Kidney tubule cell (primary cell): ENCODE measurements around the gene ADAMTSL5.
"Not testable (repeated sequence)": the region's sequence is repeated elsewhere in the genome, so short reads cannot be mapped to it uniquely, and the experiment has no call there.

ENCODE experiments used
- DNase-seq: peaks from one replicate; pipeline ENCODE4 v3.0.0-alpha.2; 2018; ENCODE audit warnings: low spot score

Gene ADAMTSL5

DNA sequence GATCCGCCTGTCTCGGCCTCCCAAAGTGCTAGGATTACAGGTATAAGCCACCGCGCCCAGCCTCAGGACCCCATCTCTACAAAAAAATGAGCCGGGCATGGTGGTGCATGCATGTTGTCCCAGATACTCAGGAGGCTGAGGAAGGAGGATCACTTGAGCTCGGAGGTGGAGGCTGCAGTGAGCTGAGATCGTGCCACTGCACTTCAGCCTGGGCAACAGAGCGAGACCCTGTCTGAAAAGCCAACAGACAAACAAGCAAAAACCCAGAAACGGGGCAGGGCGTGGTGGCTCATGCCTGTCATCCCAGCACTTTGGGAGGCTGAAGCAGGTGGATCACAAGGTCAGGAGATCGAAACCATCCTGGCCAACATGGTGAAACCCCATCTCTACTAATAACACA lies 18.0 kb upstream of the ADAMTSL5 start:
- not testable (repeated sequence) for DNase-seq

DNA sequence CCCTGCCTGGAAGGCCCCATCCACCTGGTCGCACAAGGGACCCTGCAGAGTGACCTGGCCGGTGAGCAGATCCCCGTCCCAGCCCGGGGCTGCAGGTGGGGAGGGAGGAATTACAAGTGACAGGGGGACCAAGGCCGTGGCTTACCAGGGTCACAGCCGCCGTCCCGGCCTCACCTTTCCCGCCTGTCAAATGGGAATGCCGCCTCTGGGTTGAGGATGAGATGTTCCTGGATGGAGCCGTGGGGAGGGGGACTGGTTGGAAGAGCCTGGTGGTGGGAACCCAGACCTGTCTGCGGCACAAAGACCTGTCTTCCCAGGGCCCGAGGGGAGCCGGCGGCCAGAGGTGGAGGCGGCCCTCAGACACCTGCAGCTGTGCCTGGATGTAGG lies 16.6 kb upstream of the ADAMTSL5 start:
- no peak for DNase-seq

DNA sequence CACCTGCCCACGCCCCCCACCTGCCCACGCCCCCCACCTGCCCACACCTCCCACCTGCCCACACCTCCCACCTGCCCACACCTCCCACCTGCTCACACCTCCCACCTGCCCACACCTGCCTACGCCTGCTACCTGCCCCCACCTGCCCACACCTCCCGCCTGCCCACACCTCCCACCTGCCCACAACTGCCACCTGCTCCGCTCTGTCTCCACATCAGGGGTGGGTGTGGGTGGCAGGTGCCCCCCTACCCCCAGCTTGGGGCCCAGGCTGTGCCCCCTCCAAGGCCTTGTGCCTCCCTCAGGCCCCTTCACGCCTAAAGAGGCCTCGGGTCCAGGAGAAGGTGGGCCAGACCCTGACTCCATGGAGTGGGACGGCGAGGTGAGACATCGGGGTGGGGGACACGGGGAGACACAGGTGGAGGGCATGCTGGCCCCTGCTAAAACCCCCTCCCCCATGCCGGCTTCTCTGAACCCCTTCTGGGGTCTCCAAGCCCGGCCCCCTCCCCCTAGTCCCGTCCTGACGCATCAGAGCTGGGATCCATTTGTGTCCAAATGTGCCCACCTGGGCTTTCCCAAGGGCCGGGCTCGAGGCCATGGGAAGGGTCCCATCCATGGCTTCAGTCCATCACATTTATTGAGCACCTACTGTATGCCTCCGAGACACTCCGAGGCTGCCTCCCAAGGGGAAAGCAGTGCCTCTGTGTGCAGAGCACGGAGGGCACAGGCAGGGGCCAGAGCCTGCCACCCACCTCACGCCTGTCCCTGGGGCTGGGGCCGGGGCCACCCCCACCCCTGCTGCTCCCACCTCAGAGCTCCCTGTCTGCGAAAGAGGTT lies 16.0 kb upstream of the ADAMTSL5 start:
- no peak for DNase-seq

DNA sequence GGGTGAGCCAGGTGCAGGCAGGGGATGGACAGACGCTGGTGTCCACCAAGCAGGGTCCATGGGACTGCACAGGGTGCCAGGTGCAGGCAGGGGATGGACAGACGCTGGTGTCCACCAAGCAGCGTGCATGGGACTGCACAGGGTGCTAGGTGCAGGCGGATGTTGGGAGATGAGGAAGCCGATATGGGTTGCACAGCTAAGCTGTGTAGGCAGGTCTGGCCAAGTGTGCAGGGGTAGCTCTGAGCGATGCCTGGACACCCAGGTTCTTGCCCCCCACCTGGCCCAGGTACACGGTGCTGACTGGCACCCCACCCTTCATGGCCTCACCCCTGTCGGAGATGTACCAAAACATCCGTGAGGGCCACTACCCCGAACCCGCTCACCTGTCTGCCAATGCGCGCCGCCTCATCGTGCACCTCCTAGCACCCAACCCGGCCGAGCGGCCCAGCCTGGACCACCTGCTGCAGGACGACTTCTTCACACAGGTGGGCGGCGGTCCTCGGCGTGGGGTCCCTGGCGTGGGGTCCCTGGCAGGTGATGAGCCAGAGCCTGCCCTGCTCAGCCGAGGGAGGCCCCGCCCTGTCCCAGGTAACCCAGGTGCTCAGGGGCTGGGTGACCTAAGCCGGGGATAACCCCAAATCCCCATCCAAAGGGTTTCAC lies 15.0 kb upstream of the ADAMTSL5 start:
- DNase-seq = no peak

DNA sequence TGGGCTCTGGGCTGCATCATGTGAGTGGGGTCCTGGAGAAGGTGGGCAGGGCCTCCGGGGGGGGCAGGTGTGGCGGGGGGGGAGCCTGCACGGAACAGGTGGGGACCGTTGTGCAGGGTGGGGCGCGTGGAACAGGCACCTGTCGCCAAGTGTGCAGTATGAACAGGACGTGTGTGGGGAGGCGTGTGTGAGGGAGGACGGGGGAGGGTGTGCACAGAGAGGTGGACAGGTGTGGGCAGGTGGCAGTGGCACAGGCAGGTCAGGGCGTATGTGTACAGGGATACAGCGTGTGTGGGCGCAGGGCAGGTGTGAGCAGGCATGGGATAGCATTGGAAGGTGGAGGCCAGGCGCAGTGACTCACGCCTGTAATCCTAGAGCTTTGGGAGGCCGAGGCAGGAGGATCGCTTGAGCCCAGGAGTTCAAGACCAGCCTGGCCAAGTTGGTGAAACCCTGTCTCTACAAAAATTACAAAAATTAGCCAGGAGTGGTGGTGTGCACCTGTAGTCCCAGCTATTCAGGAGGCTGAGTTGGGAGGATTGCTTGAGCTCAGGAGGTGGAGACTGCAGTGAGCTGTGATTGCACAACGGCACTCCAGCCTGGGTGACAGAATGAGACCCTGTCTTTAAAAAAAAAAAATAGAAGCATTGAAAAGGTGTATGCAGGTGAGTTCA lies 14.3 kb upstream of the ADAMTSL5 start:
- DNase-seq = no peak

DNA sequence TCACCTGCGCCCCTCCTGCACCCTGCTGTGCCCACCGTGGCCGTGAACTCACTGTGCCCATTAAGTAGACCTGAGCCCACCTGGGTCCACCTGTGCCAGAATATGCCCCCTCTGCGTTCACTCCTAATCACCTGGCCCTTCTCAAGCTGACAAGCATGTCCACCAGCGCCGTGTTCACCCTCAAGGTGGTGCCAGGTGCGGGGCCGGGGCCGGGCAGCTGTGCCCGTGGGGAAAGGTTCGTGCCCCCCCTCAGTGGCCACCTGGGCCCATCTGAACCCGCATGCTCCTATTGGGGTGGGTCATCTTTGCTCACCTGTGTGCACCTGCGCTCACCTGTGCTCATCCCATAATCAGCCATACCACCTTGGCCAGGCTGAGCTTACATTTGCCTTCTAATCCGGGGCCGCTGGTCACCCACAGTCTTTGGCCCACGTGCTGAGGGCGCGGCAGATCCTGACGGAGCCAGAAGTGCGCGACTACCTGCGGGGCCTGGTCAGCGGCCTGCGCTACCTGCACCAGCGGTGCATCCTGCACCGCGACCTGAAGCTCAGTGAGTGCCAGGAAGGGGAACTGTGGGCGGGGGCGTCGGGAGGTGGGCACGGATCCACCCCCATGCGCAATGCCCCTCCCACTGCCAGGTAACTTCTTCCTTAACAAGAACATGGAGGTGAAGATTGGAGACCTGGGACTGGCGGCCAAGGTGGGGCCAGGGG lies 13.4 kb upstream of the ADAMTSL5 start:
- DNase-seq = no peak

DNA sequence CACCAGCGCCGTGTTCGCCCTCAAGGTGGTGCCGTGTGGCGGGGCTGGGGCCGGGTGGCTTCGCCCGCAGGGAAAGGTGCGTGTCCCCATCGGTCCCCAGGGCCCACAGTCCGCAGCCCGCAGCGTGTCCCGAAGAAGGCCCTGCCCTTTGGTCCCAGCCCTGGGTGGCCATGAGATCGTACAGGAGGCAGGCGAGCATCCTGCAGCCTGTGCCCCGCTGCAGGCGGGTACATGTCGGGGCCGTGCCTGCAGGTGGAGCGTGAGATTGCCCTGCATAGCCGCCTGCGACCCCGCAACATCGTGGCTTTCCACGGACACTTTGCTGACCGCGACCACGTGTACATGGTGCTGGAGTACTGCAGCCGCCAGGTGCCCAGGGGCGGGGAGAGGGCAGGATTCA lies 12.5 kb upstream of the ADAMTSL5 start:
- DNase-seq = no peak

DNA sequence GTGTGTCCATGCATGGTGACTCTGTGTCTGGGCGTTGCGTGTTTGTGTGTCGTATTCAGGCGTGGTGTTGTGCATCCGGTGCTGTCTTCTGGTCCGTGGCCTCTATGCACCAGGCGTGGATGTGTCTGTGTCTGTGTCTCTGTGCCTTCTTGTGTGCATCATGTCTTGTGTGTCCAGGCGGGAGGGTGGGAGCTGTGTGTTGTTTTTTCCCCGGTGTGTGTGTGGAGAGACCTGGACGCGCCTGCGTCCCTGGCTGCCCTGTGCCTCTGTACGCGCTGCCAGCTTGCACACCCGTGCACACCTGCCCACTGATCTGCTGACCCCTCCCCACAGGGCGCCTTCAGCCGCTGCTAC lies 12.1 kb upstream of the ADAMTSL5 start:
- DNase-seq = no peak

DNA sequence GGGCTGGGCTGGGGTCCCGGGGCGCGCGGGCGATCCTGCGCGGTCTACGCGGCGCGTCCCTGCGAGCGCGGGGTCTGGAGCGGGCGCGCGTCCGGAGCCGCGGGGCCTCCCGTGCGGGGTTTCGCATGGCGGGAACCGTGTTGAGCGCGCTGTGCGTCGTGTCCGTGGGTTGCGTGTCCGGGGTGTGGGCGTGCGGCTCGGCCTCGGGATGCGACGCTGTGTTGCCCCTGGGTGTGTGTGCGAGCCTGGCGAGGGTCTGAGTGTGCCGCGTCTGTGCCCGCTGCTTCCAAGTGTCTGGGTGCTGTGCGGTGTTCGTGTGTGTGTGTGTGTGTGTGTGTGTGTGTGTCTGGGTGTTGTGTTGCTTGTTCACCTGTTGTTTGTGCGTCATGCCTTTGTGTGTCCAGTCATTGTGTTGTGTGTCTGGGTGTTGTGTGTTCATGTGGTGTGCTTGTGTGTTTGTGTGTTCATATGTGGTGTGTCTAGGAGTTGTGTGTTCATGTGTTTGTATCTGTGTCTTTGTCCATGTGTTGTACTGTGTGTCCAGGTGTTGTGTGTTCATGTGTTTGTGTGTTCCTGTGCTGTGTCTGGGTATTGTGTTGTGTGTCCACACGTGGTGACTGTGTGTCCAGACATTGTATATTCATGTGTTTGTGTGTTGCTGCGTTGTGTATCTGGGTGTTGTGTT lies 11.6 kb upstream of the ADAMTSL5 start:
- no peak for DNase-seq

DNA sequence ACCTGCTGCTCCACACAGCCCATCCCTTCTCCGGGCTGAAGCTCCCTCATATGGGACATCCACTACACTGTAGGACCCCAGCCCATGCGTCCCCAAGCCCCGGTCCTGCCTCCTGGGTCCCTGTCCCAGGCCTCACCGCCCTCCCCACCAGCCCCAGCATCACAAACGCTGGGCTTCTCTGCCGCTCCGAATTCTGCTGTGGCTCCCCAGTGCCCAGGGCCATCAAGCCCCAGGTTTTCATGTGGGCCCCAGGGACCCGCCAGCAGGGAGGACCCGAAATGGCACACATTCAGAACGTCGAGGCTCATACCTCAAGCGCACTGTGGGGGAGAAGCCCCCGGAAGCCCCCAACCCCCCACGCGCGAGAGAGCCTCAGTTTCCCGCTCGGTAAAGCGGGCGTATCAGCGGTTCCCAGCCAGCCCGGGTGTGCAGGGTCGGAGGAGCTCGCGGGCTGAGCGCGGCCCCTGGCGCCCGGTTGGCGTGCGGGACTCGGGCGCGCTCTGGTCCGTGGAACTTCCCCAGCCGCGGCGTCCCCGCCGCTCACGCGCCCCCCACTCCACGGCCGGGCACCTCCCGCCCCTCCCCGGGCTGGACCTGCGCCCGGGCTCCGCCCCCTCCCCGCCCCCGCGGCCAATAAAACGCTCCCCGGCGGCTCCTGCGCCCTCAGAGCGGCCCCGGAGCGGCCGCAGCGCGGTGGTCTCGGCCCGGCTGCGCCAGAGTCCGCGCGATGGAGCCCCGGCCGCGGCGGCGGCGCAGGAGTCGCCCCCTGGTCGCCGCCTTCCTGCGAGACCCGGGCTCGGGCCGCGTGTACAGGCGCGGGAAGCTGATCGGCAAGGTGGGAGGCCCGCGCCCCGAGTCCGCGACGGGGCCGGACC lies 10.8 kb upstream of the ADAMTSL5 start, which contains the start of gene PLK5:
Gene PLK5 (plus strand): TSS at position 666 of the 875 bp plus-strand sequence. CDS start 2,920 bp downstream, outside the sequence.
- no peak for DNase-seq

DNA sequence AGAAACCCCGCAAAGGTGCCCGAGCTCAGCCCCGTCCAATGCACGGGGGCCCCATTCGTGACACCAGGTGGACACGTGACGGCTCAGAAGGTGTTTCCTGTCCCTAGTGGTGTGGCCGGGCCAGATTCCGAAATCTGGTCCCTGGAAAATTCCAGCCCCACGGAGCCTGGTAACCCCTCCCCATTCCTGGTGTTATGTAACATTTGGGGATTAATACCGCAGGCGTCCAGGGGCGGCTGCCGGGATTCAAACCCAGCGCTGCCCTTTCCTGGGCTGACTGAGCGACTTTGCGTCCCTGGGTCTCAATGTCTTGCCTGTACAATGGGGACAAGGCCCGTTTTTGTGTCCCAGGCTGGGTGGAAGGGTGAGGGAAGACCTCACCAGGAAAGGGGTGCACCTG lies 10.0 kb upstream of the ADAMTSL5 start:
- no peak for DNase-seq

DNA sequence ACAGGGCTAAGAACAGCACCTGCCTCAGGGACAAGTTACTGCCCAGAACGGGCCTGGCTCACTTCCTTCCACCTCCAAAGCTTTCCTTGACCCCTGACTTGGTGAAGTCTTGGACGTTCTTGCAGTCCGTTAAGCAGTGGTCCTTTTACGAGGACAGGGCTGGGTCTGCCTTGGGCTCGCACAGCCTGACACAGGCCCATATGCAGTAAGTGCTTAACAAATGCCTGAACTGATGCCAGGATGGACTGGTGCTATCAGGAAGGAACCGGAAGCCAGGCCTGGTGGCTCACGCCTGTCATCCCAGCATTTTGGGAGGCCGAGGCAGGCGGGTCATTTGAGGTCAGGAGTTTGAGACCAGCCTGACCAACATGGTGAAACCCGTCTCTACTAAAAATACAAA lies 9.2 kb upstream of the ADAMTSL5 start:
- no peak for DNase-seq

DNA sequence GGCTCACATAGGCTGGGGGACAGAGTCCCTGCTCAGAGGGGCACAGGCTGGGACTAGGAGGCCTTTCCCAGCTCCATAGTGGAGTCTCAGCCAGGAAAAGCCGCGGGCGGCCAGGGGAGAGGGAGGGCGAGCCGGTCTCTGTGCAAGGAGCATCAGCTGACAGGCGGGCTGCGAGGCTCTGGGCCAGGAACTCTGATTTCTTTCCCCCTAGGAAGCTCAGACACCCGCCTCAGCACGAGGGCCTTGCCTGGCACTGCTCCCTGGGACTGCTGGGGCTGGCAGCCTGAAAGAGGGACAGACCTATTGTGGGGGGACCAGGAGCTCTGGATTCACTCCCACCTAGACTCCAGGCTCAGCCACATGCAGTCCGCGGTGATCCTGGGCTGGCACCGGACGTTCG lies 8.8 kb upstream of the ADAMTSL5 start:
- DNase-seq = no peak

DNA sequence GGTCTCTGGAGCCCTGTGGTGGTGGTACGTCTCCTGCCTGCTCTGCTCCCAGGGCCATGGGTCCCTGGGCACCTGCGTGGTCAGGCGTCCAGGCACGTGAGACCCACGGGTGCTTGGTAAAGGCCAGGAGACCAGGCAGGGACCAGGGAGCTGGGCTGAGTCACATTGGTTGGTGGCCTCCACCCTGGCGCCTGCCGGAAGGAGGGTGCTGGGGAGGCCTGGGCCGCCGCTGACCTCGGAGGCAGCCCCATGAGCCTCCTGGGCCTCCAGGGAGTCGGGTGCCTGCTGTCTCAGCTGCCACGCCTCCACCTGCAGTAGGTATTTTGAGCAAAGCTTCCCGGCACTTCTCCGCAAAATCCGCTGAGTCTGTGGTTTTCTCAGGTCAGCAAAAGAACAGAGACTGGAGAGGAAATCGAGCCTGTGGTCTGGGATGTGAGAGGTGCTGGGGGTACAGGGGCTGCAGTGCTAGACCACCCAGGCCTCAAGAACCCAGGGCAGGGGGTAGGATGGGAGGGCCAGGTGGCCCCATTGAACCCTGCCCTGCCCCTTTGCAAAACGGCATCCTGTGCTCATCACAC lies 7.5 kb upstream of the ADAMTSL5 start:
- no peak for DNase-seq

DNA sequence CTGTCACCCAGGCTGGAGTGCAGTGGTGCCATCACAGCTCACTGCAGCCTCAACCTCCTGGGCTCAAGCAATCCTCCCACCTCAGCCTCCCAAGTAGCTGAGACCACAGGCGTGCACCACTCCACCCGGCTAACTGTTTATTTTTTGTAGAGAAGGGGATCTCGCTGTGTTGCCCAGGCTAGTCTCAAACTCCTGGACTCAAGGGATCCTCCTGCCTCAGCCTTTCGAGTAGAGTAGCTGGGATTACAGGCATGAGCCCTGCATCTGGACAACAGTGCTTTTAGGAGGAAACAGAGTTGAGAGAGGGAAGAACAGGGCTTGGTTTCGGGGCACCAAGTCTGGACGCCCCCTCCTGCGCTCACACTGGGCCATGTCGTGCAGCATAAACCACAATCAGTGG lies 7.0 kb upstream of the ADAMTSL5 start:
- not testable (repeated sequence) for DNase-seq

DNA sequence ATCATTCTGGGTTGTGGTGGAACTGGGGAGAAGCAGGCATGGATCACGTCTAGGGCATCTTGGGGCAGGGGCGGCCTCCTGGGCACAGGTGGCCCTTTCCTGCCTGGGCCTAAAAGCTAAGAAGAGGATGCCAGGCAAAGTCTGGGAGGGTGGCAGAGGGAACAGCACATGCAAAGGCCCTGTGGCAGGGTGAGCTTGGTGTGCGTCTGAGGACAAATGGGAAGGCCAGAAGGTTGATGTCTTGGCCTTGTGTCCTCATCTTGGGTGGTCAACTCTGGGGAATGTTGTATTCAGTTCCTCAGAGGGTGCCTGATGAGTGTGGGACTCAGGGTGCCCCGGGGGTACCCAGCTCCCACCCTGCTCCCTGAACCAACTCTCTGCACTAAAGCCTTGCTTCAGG lies 5.7 kb upstream of the ADAMTSL5 start:
- no peak for DNase-seq

DNA sequence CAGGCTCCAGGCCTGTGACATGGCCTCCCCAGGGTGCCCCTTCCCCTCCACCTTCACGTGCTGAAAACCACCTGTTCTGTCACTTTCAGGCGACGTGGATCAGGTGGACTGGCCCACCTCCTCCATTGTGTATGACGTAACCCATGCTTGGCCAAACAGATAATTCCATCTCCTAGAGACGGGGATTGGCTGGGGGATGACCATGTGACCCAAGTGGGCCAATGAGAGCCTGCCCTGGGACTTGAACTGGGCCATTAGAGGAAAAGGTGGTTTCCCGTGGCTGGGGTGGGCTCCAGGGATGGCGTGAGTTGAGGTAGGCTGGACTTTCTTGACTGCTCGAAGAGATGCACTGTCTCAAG lies 3.6 kb upstream of the ADAMTSL5 start:
- DNase-seq = no peak

DNA sequence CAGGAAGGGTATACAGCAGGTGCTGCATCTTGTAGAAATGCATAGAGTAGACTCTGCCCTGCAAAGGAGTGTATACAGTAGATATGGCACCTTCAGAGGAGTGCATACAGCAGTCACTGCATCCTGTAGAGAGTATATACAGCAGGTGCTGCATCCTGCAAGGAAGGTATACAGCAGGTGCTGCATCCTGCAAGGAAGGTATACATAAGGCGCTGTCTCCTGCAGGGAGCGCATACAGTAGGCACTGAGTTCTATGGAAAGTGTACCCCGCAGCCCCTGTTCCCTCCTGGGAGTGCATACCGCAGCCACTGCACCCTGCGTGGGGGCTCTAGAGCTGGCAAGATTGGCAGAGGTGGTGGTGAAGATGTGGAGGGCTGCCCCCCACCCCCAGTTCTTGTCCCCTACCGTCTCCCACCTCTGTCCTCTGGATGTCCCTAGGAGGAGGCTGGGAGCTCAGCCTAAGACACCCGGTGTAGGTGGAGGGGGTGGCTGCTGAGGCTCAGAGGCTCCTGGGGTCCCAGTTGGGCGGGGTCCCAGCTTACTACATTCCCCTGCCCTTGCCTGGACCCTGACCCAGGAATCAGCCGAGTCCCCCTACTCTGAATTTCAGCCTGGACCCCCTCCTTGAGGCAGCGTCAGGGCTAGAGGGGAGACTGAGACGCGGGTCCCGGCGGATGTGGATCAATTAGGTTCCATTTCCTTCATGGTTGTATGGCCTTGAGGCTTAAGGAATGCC lies 2.3 kb upstream of the ADAMTSL5 start:
- DNase-seq = no peak

DNA sequence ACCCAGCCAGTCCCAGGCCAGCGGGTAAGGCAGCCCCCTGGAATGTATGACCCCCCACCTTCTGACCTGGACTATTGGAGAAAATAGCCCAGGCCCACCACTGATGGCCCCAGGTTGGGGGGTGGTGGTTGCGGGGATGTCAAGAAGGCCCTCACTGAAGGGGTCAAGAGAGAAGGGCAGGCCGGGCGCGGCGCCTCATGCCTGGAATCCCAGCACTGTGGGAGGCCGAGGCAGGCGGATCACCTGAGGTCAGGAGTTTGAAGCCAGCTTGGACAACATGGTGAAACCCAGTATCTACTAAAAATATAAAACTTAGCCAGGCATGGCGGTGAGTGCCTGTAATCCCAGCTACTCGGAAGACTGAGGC lies 1.5 kb upstream of the ADAMTSL5 start:
- no peak for DNase-seq
